Endothelial cell of umbilical vein (primary cell): ENCODE results near the gene DRAP1. TPM values are rescaled to one million over a fixed set of nuclear protein-coding genes. Genes with fewer than 3 reads are reported as not detected.
A peak's percentile ranks its signal among the peaks of the same experiment; 100 is the strongest.

Experiments used
- BruUV-seq: library from RNA; stranded (reverse); fragments of 400-500 nt; replicated peaks from 2 replicates; lab custom pipeline; 2021; lab: Mats Ljungman, UMichigan
- CTCF ChIA-PET: fragments of 300-600, 350-600 bp; sonication (Branson Sonifier 250); formaldehyde crosslinking; loops from one replicate; lab custom pipeline; 2021; ENCODE audit warnings: antibody characterized with exemption, inconsistent platforms; lab: Charles Lee
- POLR2A ChIA-PET: fragments of 300-600, 350-600 bp; sonication (Branson Sonifier 250); formaldehyde crosslinking; loops from one replicate; lab custom pipeline; 2021; ENCODE audit warnings: antibody characterized with exemption, inconsistent platforms; lab: Charles Lee
- DNase-seq: peaks from one replicate; pipeline ENCODE4 v3.0.0-alpha.2; 2011; ENCODE audit warnings: low read depth, low spot score
- FAIRE-seq: peaks from 2 replicates; lab custom pipeline; 2011; peaks lifted over from hg19 to GRCh38; lab: Jason Lieb, UNC
- H2AFZ ChIP-seq: 2 replicates; pipeline ENCODE4 v1.6.0; 2012; ENCODE audit warnings: low read depth, low read length, control low read depth, inconsistent platforms
- H3K27ac ChIP-seq: 2 replicates; pipeline ENCODE4 v1.5.1; 2011; ENCODE audit warnings: low read depth, mild to moderate bottlenecking, control low read depth, low read length, moderate library complexity; ENCODE audit not compliant: insufficient read depth
- H3K27me3 ChIP-seq, 2 experiments: 2 replicates each; pipeline versions ENCODE4 v1.6.0 to v1.6.1; 2011; ENCODE audit warnings: low read length in 2 of 2, mixed read lengths in 1 of 2; ENCODE audit not compliant: control insufficient read depth in 2 of 2, insufficient read depth in 2 of 2
- H3K36me3 ChIP-seq, 2 experiments: 2 replicates in 1 of 2; 3 replicates in 1 of 2; pipeline ENCODE4 v1.5.1; 2011; ENCODE audit warnings: low read length in 2 of 2, mild to moderate bottlenecking in 1 of 2, moderate library complexity in 1 of 2; ENCODE audit not compliant: control insufficient read depth in 2 of 2, insufficient read depth in 2 of 2; ENCODE audit errors: extremely low read depth in 1 of 2
- H3K4me1 ChIP-seq: 3 replicates; pipeline ENCODE4 v1.5.1; 2011; ENCODE audit warnings: mild to moderate bottlenecking, low read length; ENCODE audit not compliant: control insufficient read depth, insufficient read depth; ENCODE audit errors: extremely low read depth
- H3K4me2 ChIP-seq: 2 replicates; pipeline ENCODE4 v1.6.1; 2011; ENCODE audit warnings: low read length, control low read depth, mixed read lengths; ENCODE audit not compliant: insufficient read depth
- H3K4me3 ChIP-seq, 3 experiments: fragments of 200-600 bp in 1 of 3; sonication (generic), shearing (Covaris generic) in 1 of 3; replicated peaks in 1 of 3; 2 replicates each; pipeline ENCODE4 v1.5.1; 2011 to 2016; ENCODE audit warnings: control low read depth in 3 of 3, low read length in 3 of 3, mild to moderate bottlenecking in 2 of 3, inconsistent platforms in 1 of 3, low read depth in 1 of 3, moderate library complexity in 1 of 3; ENCODE audit not compliant: insufficient read depth in 1 of 3
- H3K79me2 ChIP-seq: 2 replicates; pipeline ENCODE4 v1.6.0; 2012; ENCODE audit warnings: low read length, inconsistent platforms; ENCODE audit not compliant: control insufficient read depth, insufficient read depth
- H3K9ac ChIP-seq: replicated peaks from 2 replicates; pipeline ENCODE3; 2011; ENCODE audit warnings: low read length, control low read depth; ENCODE audit not compliant: insufficient read depth; ENCODE audit errors: extremely low read depth
- H3K9me1 ChIP-seq: replicated peaks from 3 replicates; pipeline ENCODE4 v1.6.0; 2011; ENCODE audit warnings: mild to moderate bottlenecking, low read length; ENCODE audit not compliant: control insufficient read depth, insufficient read depth; ENCODE audit errors: extremely low read depth
- H3K9me3 ChIP-seq: replicated peaks from 2 replicates; pipeline ENCODE4 v1.5.1; 2012; ENCODE audit warnings: low read length, inconsistent platforms; ENCODE audit not compliant: control insufficient read depth, insufficient read depth
- H4K20me1 ChIP-seq: replicated peaks from 2 replicates; pipeline ENCODE3; 2011; ENCODE audit warnings: mild to moderate bottlenecking, low read length; ENCODE audit not compliant: control insufficient read depth, insufficient read depth; ENCODE audit errors: extremely low read depth
- CTCF ChIP-seq, 2 donors: IDR thresholded peaks; 1 replicate in 1 of 2; 2 replicates in 1 of 2; pipeline ENCODE4 v1.5.1; 2011; ENCODE audit warnings: low read length in 2 of 2, mild to moderate bottlenecking in 2 of 2, moderate library complexity in 2 of 2, control low read depth in 1 of 2, inconsistent platforms in 1 of 2, low read depth in 1 of 2; ENCODE audit not compliant: insufficient read depth in 1 of 2; ENCODE audit errors: extremely low read depth in 1 of 2
- EZH2 ChIP-seq: IDR thresholded peaks from 2 replicates; pipeline ENCODE4 v1.6.1; 2012; ENCODE audit warnings: borderline replicate concordance, low read depth, mild to moderate bottlenecking, moderate library complexity, low read length, inconsistent platforms; ENCODE audit not compliant: severe bottlenecking
- FOS ChIP-seq: IDR thresholded peaks from 2 replicates; pipeline ENCODE4 v1.6.1; 2011; ENCODE audit warnings: mild to moderate bottlenecking, low read length, moderate library complexity, borderline replicate concordance; ENCODE audit not compliant: insufficient read depth
- MYC ChIP-seq: IDR thresholded peaks from one replicate; pipeline ENCODE4 v1.6.1; 2011; ENCODE audit warnings: mild to moderate bottlenecking, low read depth, low read length
- POLR2A ChIP-seq: IDR thresholded peaks from 2 replicates; pipeline ENCODE4 v1.6.1; 2012; ENCODE audit warnings: low read depth, mild to moderate bottlenecking, control low read depth, low read length
- POLR2AphosphoS5 ChIP-seq: IDR thresholded peaks from 2 replicates; pipeline ENCODE4 v1.6.1; 2012; ENCODE audit warnings: low read depth, mild to moderate bottlenecking, control low read depth, low read length, moderate library complexity; ENCODE audit not compliant: insufficient read depth
- dilution Hi-C: fragments of 300-500 bp; cut with MboI; formaldehyde crosslinking; loops from one replicate; pipeline ENCODE4 v1.15.0; 2019; ENCODE audit warnings: low sequenced_read_pairs; ENCODE audit not compliant: extremely low pct_ligation_motif_present
- intact Hi-C: fragments of 100-400 bp; cut with micrococcal nuclease; formaldehyde crosslinking; loops from one replicate; pipeline ENCODE4 v1.10.0; 2022
- polyA plus RNA-seq, 4 experiments: library from polyadenylated mRNA; depleted of rRNA in 3 of 4; stranded (reverse) in 3 of 4; unstranded in 1 of 4; fragments of >200 nt; gene quantifications; 2 replicates each; pipeline versions ENCODE4 v1.2.1 to v1.2.3, GENCODE V29; 2011 to 2012; ENCODE audit warnings: missing spikeins in 1 of 4
- total RNA-seq: library from RNA; stranded (reverse); gene quantifications from 2 replicates; pipeline ENCODE4 v1.2.3, GENCODE V29; 2021

DRAP1 gene
- total and polyA plus RNA-seq, 2 donors (not counting 3 experiments of a cell fraction or from before 2014, with no cell fraction given), result 74.9 to 114 TPM

GRCh38 chr11:65900125-65900898 lies 18.9 kb upstream of the DRAP1 start, which contains the start of gene FOSL1:
Gene FOSL1, minus strand, starts transcription at chr11:65900388. Its CDS starts 49 bp downstream, at chr11:65900339.
- Histone ChIP-seq H4K20me1 (no peaks in the 10 kb centered on the region), H3K4me1 (peaks cover 40% of the 10 kb centered on the region), H3K9ac (peak within 1 kb of the TSS; percentile 99), H3K4me2 (peak within 1 kb of the TSS; percentile 56), H2AFZ (peak within 1 kb of the TSS; percentile 7), H3K27me3 (no peaks in the 10 kb centered on the region), H3K79me2 (peaks cover 47% of the 10 kb centered on the region), H3K9me1 (no peaks in the 10 kb centered on the region), H3K4me3 (peak within 1 kb of the TSS; percentile 58 to 79 (median 69)), H3K36me3 (peaks cover 5 to 6% of the 10 kb centered on the region in 2 experiments), H3K9me3 (no peaks in the 10 kb centered on the region), H3K27ac (peak within 1 kb of the TSS; percentile 87)
- DNase-seq (peak; percentile 94), FAIRE-seq (peak; percentile 94)
- intact Hi-C loops (loop anchor here (1.0 kb wide), 1 partner anchor 15 kb away; no protein-coding TSS in a partner anchor), dilution Hi-C loops (no loop called here)
- no TSS peak for BruUV-seq
- CTCF ChIA-PET, result interaction anchor here (1.0 to 6.2 kb wide), 4 partner anchors 10 to 16 kb away, joined by 4 to 69 read pairs (median 15); partner anchors contain the start of genes CCDC85B and FIBP
- POLR2A ChIA-PET, result interaction anchor here (0.8 to 4.2 kb wide), 6 partner anchors 9 to 18 kb away, joined by 4 to 29 read pairs (median 6); partner anchors contain the start of genes CCDC85B and FIBP
- TF ChIP-seq MYC, result no peak
- no peak for TF ChIP-seq CTCF (IDR thresholded peaks at IDR 0.05; ENCODE audit: extremely low read depth in 1 of 2, insufficient read depth in 1 of 2, low read depth in 1 of 2, low read length in 2 of 2)
- peak; percentile 100 for TF ChIP-seq POLR2AphosphoS5
- peak; percentile 99 for TF ChIP-seq POLR2A
- no peak for TF ChIP-seq EZH2
- peak; percentile 82 for TF ChIP-seq FOS
